Mesenteric fat pad (tissue), 1 donor: ENCODE data around the gene NDUFV1. TPM values are rescaled to one million over a fixed set of nuclear protein-coding genes. Genes with fewer than 3 reads are reported as not detected.
"Not testable (repeated sequence)": the region's sequence is repeated elsewhere in the genome, so short reads cannot be mapped to it uniquely, and the experiment has no call there.

Source experiments
- DNase-seq: peaks from one replicate; pipeline ENCODE4 v3.0.0-alpha.2; 2020; ENCODE audit warnings: low spot score
- long read RNA-seq: library from polyadenylated mRNA; unstranded; transcript quantifications from one replicate; pipeline ENCODE4 v2.0.0, GENCODE V29; 2020
- total RNA-seq: library from RNA; stranded (reverse); fragmentation: NEBNext Ultra II Directional; extraction: Animal tissue kit (Norgen Biotek cat#: 25700); gene quantifications from one replicate; pipeline ENCODE4 v1.2.1, GENCODE V29; 2021
- donor health status: DM: yes; HTN: yes; CAD: no.

The NDUFV1 gene
- total RNA-seq, result 147 TPM
- long read RNA-seq, transcript NDUFV1-201 (10 exons, 1,596 nt), result major isoform, 514 of 598 reads
- long read RNA-seq, partial matches to known transcripts, result 29 of 598 reads
- long read RNA-seq, other reads (novel, unspliced or antisense), result 46 of 598 reads

GRCh38 chr11:67606492-67607295, at the start of gene NDUFV1:
Gene NDUFV1, plus strand, starts transcription at chr11:67606936. Its CDS starts 69 bp downstream, at chr11:67607005.
- DNase-seq, result peak; percentile 99

GRCh38 chr11:67558084-67558772, 48.5 kb upstream of the NDUFV1 start:
- DNase-seq, result no peak

- DNase-seq, result no peak
These were observed 44.6 kb upstream of the NDUFV1 start for GRCh38 chr11:67561971-67562619.

- no peak for DNase-seq
These were observed 43.6 kb upstream of the NDUFV1 start for GRCh38 chr11:67562963-67563704.

DNA sequence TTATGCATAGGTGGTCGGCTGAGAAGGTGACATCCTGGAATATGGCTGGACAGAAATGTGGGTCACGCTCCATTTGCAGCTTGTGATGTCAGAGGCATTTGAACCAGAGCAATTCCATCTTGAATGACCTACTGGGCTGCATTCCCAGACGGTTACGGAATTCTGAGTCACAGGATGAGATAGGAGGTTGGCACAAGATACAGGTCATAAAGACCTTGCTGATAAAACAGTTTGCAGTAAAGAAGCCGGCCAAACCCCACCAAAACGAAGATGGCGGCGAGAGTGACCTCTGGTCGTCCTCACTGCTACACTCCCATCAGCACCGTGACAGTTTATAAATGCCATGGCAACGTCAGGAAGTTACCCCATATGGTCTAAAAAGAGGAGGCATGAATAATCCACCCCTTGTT, 43.0 kb upstream of the NDUFV1 start:
- not testable (repeated sequence) for DNase-seq

GRCh38 chr11:67564230-67564629, 42.5 kb upstream of the NDUFV1 start:
- DNase-seq, result no peak

- no peak for DNase-seq
These were observed 35.3 kb upstream of the NDUFV1 start for GRCh38 chr11:67571443-67571842.

DNA sequence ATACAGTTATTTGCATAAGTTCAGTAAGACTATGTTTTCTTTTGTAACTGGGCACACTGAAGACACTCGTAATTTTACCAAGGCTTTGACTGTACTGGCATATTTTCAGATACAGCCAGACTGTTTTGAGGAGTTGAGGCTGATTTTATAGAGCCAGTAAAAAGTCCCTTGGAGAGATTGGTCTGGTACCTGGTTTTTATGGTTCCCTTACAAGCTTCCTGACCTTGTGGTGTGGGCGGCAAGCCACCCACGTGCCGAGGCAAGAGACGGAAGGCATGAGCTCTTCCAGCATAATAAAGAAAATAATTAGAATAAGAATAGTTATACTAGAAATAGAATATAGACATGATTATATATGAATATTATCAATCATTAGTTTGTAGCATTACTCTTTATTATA, 34.4 kb upstream of the NDUFV1 start:
- no peak for DNase-seq

DNA sequence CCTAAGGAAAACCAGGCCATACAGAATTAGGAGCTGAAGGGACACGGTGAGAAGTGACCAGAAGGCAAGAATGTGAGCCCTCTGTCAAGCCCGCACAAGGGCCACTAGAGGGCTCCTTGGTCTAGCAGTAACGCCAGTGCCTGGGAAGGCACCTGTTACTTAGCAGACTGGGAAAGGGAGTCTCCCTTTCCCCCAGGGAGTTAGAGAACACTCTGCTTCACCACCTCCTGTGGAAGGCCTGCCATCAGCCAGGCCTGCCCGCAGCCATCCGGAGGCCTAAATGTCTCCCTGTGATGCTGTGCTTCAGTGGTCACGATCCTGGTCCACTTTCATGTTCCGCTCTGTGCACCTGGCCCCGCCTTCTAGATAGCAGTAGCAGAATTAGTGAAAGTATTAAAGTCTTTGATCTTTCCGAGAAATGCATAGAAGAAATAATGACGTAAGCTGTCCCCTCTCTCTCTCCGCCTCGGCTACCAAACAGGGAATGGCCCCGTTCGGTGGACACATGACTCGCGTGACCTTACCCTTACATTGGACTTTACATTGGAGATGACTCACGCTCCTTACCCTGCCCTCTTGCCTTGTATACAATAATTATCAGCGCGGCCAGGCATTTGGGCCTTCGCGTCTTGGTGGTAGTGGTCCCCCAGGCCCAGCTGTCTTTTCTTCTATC, 33.9 kb upstream of the NDUFV1 start:
- DNase-seq, result no peak

GRCh38 chr11:67574938-67575337, 31.8 kb upstream of the NDUFV1 start:
- no peak for DNase-seq

DNA sequence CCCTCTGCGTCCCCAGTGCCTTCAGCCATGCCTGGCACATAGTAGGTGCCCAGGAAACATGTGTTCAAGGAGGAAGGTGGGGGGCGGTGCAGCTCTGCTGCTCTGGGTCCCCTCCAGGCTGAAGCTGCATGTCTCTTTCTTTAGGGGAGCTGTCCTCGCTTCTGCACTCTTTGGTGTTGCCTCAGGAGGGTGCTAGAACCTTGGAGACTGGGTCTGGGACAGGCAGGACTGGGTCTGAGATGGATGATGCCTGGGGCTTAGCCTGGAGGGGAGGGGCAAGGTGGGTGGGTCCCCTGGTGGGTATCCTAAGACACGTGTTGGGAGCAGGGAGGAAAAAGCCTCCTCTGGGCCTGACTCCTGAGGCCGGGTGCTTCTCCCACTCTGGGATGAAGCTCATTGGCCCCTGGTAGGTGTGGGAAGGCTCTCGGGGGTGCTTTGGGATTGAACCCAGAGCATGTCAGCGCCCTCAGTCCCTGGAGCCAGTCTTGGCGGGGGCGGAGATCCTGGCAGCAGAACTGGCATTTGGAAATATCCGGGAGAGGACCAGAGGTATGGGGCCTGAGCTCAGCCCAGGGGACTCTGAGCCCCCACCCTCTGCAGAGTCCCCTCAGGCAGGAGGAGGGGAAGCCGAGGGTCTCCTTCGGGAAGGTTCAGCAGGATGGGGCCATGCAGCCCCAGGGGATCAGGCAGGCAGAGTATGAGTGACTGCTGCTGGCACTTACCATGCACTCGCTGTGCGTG, 29.8 kb upstream of the NDUFV1 start:
- DNase-seq, result no peak

DNA sequence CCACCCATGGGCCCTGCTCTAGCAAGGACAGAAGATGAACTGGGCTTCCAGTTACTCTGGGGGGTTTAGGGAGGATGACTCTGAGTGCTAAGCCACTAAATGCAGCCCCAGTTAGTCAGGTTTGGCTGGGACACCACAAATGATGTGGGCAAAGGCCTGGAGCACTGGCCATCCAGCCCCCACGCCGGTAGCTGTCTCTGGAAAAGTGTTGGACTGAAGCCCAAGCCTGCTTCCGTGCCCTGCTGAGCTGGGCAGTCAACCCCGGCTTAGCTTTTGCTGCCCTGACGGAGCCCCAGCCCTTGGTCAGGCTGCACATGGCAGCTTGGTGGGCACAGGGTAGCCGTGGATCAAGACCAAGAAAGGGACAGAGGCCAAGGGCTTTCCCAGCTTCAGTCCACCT, 28.8 kb upstream of the NDUFV1 start:
- DNase-seq, result no peak

- DNase-seq, result no peak
These were observed 25.3 kb upstream of the NDUFV1 start for GRCh38 chr11:67581469-67581868.

GRCh38 chr11:67582011-67582410, 24.7 kb upstream of the NDUFV1 start:
- no peak for DNase-seq

DNA sequence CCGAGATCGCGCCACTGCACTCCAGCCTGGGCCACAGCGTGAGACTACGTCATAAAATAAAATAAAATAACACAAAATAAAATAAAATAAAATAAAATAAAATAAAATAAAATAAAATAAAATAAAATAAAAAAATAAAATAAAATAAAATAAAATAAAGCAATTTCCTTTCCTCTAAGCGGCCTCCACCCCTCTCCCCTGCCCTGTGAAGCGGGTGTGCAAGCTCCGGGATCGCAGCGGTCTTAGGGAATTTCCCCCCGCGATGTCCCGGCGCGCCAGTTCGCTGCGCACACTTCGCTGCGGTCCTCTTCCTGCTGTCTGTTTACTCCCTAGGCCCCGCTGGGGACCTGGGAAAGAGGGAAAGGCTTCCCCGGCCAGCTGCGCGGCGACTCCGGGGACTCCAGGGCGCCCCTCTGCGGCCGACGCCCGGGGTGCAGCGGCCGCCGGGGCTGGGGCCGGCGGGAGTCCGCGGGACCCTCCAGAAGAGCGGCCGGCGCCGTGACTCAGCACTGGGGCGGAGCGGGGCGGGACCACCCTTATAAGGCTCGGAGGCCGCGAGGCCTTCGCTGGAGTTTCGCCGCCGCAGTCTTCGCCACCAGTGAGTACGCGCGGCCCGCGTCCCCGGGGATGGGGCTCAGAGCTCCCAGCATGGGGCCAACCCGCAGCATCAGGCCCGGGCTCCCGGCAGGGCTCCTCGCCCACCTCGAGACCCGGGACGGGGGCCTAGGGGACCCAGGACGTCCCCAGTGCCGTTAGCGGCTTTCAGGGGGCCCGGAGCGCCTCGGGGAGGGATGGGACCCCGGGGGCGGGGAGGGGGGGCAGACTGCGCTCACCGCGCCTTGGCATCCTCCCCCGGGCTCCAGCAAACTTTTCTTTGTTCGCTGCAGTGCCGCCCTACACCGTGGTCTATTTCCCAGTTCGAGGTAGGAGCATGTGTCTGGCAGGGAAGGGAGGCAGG, 23.2 kb upstream of the NDUFV1 start, which contains the start of gene GSTP1:
TSS of gene GSTP1 (plus strand) at position 566 of the 958 bp plus-strand sequence. CDS start at position 598, 32 bp downstream.
- DNase-seq, result peak; percentile 98

- DNase-seq, result no peak
These were observed 22.4 kb upstream of the NDUFV1 start for GRCh38 chr11:67584205-67584880.

GRCh38 chr11:67584881-67585873, 21.6 kb upstream of the NDUFV1 start:
- DNase-seq, result no peak
